Activated CD8-positive, alpha-beta memory T cell treated with anti-CD3 and anti-CD28 coated beads for 48 hours (primary cell): ENCODE measurements around the gene VMP1.
A peak's percentile ranks its signal among the peaks of the same experiment; 100 is the strongest.
"Not testable (repeated sequence)": the region's sequence is repeated elsewhere in the genome, so short reads cannot be mapped to it uniquely, and the experiment has no call there.

Source experiments
- DNase-seq, 3 experiments: peaks; one replicate each; pipeline ENCODE4 v3.0.0-alpha.2; 2020; ENCODE audit warnings: low read depth in 2 of 3, low spot score in 2 of 3

Gene VMP1

DNA sequence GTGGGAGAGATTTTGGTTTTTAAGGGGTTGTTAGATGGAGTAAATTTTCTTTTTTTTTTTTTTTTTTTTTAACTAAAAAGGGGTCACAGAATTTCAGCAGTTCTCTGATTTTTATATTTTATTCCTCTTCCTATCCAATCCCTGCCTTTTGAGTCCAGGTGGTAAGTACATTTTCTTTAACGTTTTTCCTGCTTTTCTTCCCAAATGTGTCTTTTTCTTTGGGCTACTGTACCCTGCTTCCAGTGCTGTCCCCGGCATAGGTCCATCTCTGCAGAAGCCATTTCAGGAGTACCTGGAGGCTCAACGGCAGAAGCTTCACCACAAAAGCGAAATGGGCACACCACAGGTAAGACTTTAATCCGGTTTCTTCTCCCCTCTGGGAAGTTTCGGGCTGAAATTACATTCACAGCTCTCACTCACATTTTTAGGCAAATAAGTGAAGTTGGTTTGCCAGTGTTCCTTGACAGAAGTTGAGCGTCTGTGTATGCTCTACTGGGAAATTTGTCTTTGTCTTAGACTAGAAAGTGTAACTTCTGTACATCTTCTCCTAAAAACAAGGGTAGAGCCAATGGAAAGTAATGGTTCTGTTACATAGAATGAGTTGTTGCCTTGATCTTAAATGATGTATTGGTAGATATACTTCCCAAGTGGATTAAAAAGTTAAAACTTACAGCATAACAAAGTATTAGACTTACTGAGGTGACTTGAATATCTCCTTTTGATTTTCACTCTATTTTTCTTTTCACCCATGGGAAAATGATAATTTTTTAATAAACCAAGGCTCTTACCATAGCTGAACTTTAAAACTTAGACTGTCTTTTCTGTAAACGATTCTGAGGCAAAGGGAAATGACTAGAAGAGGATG lies 130.8 kb downstream of the VMP1 start:
- no peak for DNase-seq

DNA sequence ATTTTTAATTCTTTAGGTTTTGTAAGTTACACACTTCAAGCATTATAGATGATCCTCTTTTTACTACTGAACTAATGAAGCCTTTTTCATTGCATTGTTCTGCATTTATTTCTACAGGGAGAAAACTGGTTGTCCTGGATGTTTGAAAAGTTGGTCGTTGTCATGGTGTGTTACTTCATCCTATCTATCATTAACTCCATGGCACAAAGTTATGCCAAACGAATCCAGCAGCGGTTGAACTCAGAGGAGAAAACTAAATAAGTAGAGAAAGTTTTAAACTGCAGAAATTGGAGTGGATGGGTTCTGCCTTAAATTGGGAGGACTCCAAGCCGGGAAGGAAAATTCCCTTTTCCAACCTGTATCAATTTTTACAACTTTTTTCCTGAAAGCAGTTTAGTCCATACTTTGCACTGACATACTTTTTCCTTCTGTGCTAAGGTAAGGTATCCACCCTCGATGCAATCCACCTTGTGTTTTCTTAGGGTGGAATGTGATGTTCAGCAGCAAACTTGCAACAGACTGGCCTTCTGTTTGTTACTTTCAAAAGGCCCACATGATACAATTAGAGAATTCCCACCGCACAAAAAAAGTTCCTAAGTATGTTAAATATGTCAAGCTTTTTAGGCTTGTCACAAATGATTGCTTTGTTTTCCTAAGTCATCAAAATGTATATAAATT lies 132.3 kb downstream of the VMP1 start:
- DNase-seq = no peak

- DNase-seq = no peak
These were observed 133.1 kb downstream of the VMP1 start for GRCh38 chr17:59840329-59841090.

GRCh38 chr17:59841091-59841881 lies 133.8 kb downstream of the VMP1 start:
- DNase-seq = not testable (repeated sequence)

GRCh38 chr17:59841882-59842263 lies 134.4 kb downstream of the VMP1 start:
- DNase-seq = not testable (repeated sequence)

GRCh38 chr17:59842901-59843652 lies 135.6 kb downstream of the VMP1 start:
- DNase-seq = peak in 1 of 3 experiments; percentile 60

- DNase-seq = no peak
These were observed 137.6 kb downstream of the VMP1 start for GRCh38 chr17:59844884-59845594.

- DNase-seq = no peak
These were observed 138.3 kb downstream of the VMP1 start for GRCh38 chr17:59845595-59846393.

DNA sequence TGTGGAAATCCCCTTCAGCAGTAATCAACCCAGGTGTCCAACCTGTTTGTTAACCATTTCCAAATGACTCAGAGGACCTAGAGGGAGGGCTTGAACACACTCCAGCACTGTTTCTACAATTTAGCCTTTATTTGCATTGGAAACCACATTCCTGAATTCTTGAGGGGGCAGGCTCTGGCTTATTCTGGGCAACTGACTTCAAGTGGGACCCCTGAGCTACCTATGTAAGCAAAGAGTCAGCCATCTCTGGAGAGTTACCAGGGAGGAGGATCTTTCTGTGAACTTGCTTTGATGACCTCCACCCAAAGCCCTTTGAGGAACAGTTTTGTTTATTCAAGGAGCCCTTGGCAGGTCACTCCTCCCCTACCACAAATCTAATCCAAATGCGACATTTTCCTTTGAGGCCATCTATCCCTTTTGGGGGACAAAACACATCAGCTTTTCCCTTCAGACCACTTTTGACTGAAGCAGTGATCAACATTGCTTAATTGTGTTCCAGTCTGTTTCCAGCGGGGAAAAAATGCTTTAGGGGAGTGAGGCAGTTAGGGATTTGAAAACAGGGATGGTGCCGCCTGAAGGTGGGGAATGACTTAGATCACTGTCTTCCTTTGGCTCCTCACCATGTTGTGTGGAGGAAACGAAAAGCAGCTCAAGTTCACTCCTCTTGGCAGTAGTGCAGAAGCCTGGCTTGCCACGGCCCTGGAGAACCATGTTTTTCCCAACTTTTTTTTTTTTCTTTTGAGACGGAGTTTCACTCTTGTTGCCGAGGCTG lies 139.1 kb downstream of the VMP1 start:
- no peak for DNase-seq

DNA sequence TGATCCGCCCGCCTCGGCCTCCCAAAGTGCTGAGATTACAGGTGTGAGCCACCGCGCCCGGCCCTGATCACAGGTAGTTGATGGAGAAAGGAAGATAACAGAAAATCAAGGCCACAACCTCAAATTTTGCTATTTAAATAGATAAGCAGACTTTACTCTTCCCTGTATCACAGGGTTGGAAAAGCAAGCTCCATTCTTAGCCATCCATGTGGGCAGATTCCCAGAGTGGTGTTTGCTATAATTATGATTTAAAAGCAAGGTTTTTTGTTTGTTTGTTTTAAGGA lies 140.9 kb downstream of the VMP1 start:
- DNase-seq = no peak

- no peak for DNase-seq
These were observed 141.3 kb downstream of the VMP1 start for GRCh38 chr17:59848778-59849177.

- not testable (repeated sequence) for DNase-seq
These were observed 142.9 kb downstream of the VMP1 start for GRCh38 chr17:59850311-59850710.

DNA sequence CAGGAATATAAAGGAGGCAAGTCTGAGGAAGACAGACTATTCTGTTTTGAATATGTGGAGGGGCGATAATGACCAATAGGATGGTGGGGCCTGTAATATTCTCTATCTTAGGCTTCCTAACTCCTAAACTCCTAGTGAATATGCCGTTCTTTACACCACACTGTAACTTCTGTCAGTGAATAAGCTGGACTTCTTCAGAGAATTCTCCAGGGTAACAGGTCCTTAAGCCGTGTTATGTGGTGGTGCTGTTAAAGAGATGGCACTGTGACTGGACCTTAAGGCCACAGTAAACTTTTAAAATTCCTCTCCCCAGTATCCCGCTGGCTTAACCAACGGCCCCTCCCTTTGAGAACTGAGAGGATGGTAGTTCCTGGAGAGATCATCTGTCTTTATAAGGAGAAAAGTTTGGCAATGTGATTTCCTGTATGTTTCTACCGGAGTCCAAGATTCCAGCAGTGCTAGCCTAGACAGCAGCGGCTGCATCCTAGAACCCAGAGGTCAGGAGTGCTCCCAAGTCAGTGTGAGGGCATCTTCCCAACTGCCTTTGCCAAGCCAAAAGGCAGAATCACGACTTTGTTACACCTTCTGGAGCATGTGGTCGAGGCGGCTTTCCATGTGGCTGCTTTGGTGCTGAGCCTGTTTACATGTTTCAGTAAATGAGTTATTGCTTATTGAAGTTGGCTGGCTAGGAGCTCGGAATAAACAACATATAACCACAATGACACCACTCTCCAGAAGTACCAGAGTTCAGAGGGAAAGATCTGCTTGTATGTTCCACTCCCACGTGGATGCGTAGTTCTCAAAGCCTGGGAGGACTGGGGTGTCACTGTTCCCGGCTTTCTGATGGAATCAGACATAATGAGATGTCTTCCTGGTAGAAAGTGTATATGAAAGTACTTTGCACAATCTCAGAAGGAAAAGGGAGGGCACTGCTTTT lies 144.3 kb downstream of the VMP1 start:
- DNase-seq = no peak

DNA sequence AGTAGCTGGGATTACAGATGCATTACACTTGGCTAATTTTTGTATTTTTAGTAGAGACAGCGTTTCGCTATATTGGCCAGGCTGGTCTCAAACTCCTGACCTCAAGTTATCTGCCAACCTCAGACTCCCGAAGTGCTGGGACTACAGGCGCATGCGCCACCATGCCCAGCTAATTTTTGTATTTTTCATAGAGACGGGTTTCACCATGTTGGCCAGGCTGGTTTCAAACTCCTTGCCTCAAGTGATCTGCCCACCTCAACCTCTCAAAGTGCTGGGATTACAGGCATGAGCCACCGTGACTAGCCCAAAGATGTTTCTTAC lies 145.4 kb downstream of the VMP1 start:
- DNase-seq = not testable (repeated sequence)

GRCh38 chr17:59853168-59853918 lies 145.9 kb downstream of the VMP1 start:
- DNase-seq = no peak

- DNase-seq = not testable (repeated sequence)
These were observed 146.7 kb downstream of the VMP1 start for GRCh38 chr17:59853919-59854729.
